ENCODE data around the gene KMT5B. TPM values are rescaled to one million over a fixed set of nuclear protein-coding genes. Genes with fewer than 3 reads are reported as not detected.

KMT5B gene
- total RNA-seq, 2 donors from 2014 or later = 20.2 to 20.5 TPM

GRCh38 chr11:68259122-68259959, 46.2 kb upstream of the KMT5B start:
- Histone ChIP-seq H3K27ac (no peak overlapping the region), H3K9me3 (no peaks in the 10 kb centered on the region), H3K36me3 (peaks cover 32% of the 10 kb centered on the region), H3K4me3 (no peak overlapping the region), H3K27me3 (no peaks in the 10 kb centered on the region), H3K4me1 (peaks cover 0 to 13% of the 10 kb centered on the region in 2 donors)
- DNase-seq (ENCODE audit: low spot score) = no peak
- no peak for TF ChIP-seq CTCF (IDR thresholded peaks at IDR 0.05)

- Histone ChIP-seq H3K27me3 (no peaks in the 10 kb centered on the region), H3K9me3 (no peaks in the 10 kb centered on the region), H3K4me1 (peaks cover 0 to 13% of the 10 kb centered on the region in 2 donors), H3K36me3 (peaks cover 28% of the 10 kb centered on the region), H3K4me3 (no peak overlapping the region), H3K27ac (no peak overlapping the region)
- no peak for TF ChIP-seq CTCF (IDR thresholded peaks at IDR 0.05)
- no peak for DNase-seq (ENCODE audit: low spot score)
Measured at GRCh38 chr11:68258363-68258765, 45.3 kb upstream of the KMT5B start.

GRCh38 chr11:68257477-68258362, 44.6 kb upstream of the KMT5B start:
- H3K27ac ChIP-seq = no peak overlapping the region
- TF ChIP-seq CTCF (IDR thresholded peaks at IDR 0.05) = peak; percentile 87 to 92

GRCh38 chr11:68256331-68256741, 43.2 kb upstream of the KMT5B start:
- no peak for DNase-seq (ENCODE audit: low spot score)

More at GRCh38 chr11:68257477-68258362, 44.6 kb upstream of the KMT5B start:
- DNase-seq (ENCODE audit: low spot score) = peak; percentile 98
- H3K27me3 ChIP-seq = no peaks in the 10 kb centered on the region
- H3K4me1 ChIP-seq = peaks cover 0 to 13% of the 10 kb centered on the region in 2 donors
- H3K4me3 ChIP-seq = no peak overlapping the region
- H3K9me3 ChIP-seq = no peaks in the 10 kb centered on the region
- peaks cover 21% of the 10 kb centered on the region for H3K36me3 ChIP-seq

GRCh38 chr11:68255526-68255925, 42.4 kb upstream of the KMT5B start:
- no peak overlapping the region for H3K27ac ChIP-seq
- H3K27me3 ChIP-seq = no peaks in the 10 kb centered on the region
- H3K4me1 ChIP-seq = peaks cover 0 to 13% of the 10 kb centered on the region in 2 donors
- TF ChIP-seq CTCF (IDR thresholded peaks at IDR 0.05) = no peak
- no peaks in the 10 kb centered on the region for H3K9me3 ChIP-seq
- H3K4me3 ChIP-seq = no peak overlapping the region
- H3K36me3 ChIP-seq = no peaks in the 10 kb centered on the region
- no peak for DNase-seq (ENCODE audit: low spot score)

More at GRCh38 chr11:68256331-68256741, 43.2 kb upstream of the KMT5B start:
- H3K27ac ChIP-seq = no peak overlapping the region
- peaks cover 0 to 13% of the 10 kb centered on the region in 2 donors for H3K4me1 ChIP-seq
- no peak overlapping the region for H3K4me3 ChIP-seq
- no peak for TF ChIP-seq CTCF (IDR thresholded peaks at IDR 0.05)
- no peaks in the 10 kb centered on the region for H3K27me3 ChIP-seq
- no peaks in the 10 kb centered on the region for H3K9me3 ChIP-seq
- H3K36me3 ChIP-seq = peaks cover 7% of the 10 kb centered on the region
